ENCODE data around the gene MAP3K12.

DNA sequence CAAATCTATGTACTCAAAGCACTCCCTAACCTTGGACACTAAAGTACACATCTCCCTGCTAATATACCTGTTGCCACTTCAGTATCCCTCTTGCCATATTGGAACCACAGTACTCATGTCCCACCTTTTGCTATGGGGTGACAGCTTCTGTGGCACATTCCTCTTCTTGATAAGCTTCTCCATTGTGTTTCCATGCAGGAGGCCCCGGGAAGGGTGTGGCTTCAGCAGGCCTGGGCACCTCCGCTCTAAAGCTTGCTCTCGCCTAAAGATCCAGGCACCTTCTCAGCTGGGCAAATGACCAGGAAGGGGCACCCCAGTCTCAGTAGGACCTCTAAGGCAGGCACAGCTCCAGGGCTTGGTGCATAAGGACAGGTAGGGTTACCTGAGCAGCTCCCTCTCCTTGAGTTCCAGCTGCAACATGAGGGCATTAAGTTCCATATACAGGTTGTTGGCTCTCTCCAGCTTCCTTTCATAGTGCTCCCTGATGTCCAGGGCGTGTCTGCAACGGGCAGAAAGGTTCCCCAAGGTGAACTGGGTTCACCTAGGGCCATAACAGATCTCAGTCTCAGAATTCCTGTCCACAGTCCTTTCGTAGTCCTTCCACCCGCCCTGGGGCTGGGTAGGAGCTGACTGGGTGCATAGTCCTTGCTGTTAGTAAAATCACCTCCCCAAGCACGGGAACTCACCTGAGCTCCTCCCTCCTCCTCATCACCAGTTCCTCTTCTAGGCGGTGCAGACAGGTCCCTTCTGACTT, 15.9 kb downstream of the MAP3K12 start:
- TF ChIP-seq, protein P1, sequence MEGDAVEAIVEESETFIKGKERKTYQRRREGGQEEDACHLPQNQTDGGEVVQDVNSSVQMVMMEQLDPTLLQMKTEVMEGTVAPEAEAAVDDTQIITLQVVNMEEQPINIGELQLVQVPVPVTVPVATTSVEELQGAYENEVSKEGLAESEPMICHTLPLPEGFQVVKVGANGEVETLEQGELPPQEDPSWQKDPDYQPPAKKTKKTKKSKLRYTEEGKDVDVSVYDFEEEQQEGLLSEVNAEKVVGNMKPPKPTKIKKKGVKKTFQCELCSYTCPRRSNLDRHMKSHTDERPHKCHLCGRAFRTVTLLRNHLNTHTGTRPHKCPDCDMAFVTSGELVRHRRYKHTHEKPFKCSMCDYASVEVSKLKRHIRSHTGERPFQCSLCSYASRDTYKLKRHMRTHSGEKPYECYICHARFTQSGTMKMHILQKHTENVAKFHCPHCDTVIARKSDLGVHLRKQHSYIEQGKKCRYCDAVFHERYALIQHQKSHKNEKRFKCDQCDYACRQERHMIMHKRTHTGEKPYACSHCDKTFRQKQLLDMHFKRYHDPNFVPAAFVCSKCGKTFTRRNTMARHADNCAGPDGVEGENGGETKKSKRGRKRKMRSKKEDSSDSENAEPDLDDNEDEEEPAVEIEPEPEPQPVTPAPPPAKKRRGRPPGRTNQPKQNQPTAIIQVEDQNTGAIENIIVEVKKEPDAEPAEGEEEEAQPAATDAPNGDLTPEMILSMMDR (conservative IDR thresholded peaks at IDR 0.05; ENCODE audit: low read depth, low read length), result no peak
- no peak for TF ChIP-seq EZH2 (IDR thresholded peaks at IDR 0.05; ENCODE audit: borderline replicate concordance, low read depth, low read length, poor library complexity, severe bottlenecking)

Measured in A673 (cell line).